ENCODE data around the gene SHC2.

- TF ChIP-seq GATA2 (IDR thresholded peaks at IDR 0.05; ENCODE audit: low read depth, low read length) (no peak), GATA3 (IDR thresholded peaks at IDR 0.05; ENCODE audit: low read depth, low read length) (no peak)
These were observed 69.0 kb downstream of the SHC2 start for GRCh38 chr19:391726-392374.
